ENCODE results near the gene CLCN6.

GRCh38 chr1:11778844-11779623, 27.0 kb upstream of the CLCN6 start:
- TF ChIP-seq CTCF (conservative IDR thresholded peaks at IDR 0.05 in 1 of 2, IDR thresholded peaks at IDR 0.05 in 1 of 2; ENCODE audit: low read depth in 1 of 2, low read length in 2 of 2) (no peak), EZH2 (IDR thresholded peaks at IDR 0.05; ENCODE audit: low read length, missing control alignments) (no peak)

Measured in fibroblast of lung (primary cell).